Hepatocyte (in vitro differentiated cells): ENCODE data around the gene CENPC. TPM values are rescaled to one million over a fixed set of nuclear protein-coding genes. Genes with fewer than 3 reads are reported as not detected.
"Not testable (repeated sequence)": the region's sequence is repeated elsewhere in the genome, so short reads cannot be mapped to it uniquely, and the experiment has no call there.

Source experiments
- DNase-seq: peaks from one replicate; pipeline ENCODE4 v3.0.0-alpha.2; 2016; ENCODE audit warnings: low spot score
- H2AFZ ChIP-seq: fragments of 200-600 bp; sonication (generic); 2 replicates; pipeline ENCODE4 v1.6.0; 2016; ENCODE audit warnings: antibody characterized with exemption, mild to moderate bottlenecking
- H3K27ac ChIP-seq: fragments of 200-600 bp; sonication (generic); 2 replicates; pipeline ENCODE4 v1.5.1; 2016; ENCODE audit warnings: mild to moderate bottlenecking
- H3K27me3 ChIP-seq: fragments of 200-600 bp; sonication (generic); 2 replicates; pipeline ENCODE4 v1.6.1; 2016
- H3K36me3 ChIP-seq: fragments of 200-600 bp; sonication (generic); replicated peaks from 2 replicates; pipeline ENCODE4 v1.5.1; 2016; ENCODE audit warnings: low read depth; ENCODE audit not compliant: insufficient read depth
- H3K4me1 ChIP-seq: fragments of 200-600 bp; sonication (generic); 2 replicates; pipeline ENCODE4 v1.5.1; 2016; ENCODE audit warnings: mild to moderate bottlenecking, moderate library complexity; ENCODE audit not compliant: insufficient read depth
- H3K4me2 ChIP-seq: fragments of 200-600 bp; sonication (generic); 2 replicates; pipeline ENCODE4 v1.6.0; 2016
- H3K4me3 ChIP-seq: fragments of 200-600 bp; sonication (generic); 2 replicates; pipeline ENCODE4 v1.5.1; 2016; ENCODE audit warnings: mild to moderate bottlenecking
- H3K79me2 ChIP-seq: fragments of 200-600 bp; sonication (generic); 2 replicates; pipeline ENCODE4 v1.6.0; 2017; ENCODE audit warnings: mild to moderate bottlenecking
- H3K9me2 ChIP-seq: fragments of 200-600 bp; sonication (generic); replicated peaks from 2 replicates; pipeline ENCODE4 v1.6.0; 2017; ENCODE audit warnings: mild to moderate bottlenecking; ENCODE audit not compliant: insufficient read depth
- H3K9me3 ChIP-seq: fragments of 200-600 bp; sonication (generic); 2 replicates; pipeline ENCODE4 v1.5.1; 2016; ENCODE audit warnings: low read depth, mild to moderate bottlenecking
- H4K20me1 ChIP-seq: fragments of 200-600 bp; sonication (generic); 2 replicates; pipeline ENCODE4 v1.6.0; 2016; ENCODE audit warnings: mild to moderate bottlenecking; ENCODE audit not compliant: insufficient read depth, poor library complexity, severe bottlenecking
- CTCF ChIP-seq: fragments of 200-600 bp; sonication (generic); IDR thresholded peaks from 2 replicates; pipeline ENCODE4 v1.5.1; 2016; ENCODE audit warnings: antibody characterized with exemption, mild to moderate bottlenecking; ENCODE audit not compliant: poor library complexity
- EZH2 ChIP-seq: fragments of 200-600 bp; sonication (generic); IDR thresholded peaks from 2 replicates; pipeline ENCODE4 v1.6.1; 2016; ENCODE audit warnings: antibody characterized with exemption, mild to moderate bottlenecking, borderline replicate concordance
- EZH2phosphoT487 ChIP-seq: fragments of 200-600 bp; sonication (generic); IDR thresholded peaks from one replicate; pipeline ENCODE4 v1.6.1; 2018; ENCODE audit warnings: antibody characterized with exemption, mild to moderate bottlenecking, low read depth, moderate library complexity; ENCODE audit not compliant: unreplicated experiment, severe bottlenecking
- WGBS: methylation state at CpG from one replicate; pipeline ENCODE4 v1.1.6; 2016; ENCODE audit warnings: low lambda C conversion rate; ENCODE audit errors: missing lambda C conversion rate; 5-methylcytosine and 5-hydroxymethylcytosine counted together
- polyA plus RNA-seq: library from polyadenylated mRNA; unstranded; fragments of >200 nt; fragmentation: Nextera tagmentation; extraction: Ambion mirVana; gene quantifications from 2 replicates; pipeline ENCODE4 v1.2.1, GENCODE V29; 2016
- total RNA-seq: library from RNA; depleted of rRNA; stranded (reverse); fragments of >200 nt; gene quantifications from 2 replicates; pipeline ENCODE4 v1.2.3, GENCODE V29; 2014

The CENPC gene
- total and polyA plus RNA-seq, 2 experiments from 2014 or later: 11.2 to 20.8 TPM

DNA sequence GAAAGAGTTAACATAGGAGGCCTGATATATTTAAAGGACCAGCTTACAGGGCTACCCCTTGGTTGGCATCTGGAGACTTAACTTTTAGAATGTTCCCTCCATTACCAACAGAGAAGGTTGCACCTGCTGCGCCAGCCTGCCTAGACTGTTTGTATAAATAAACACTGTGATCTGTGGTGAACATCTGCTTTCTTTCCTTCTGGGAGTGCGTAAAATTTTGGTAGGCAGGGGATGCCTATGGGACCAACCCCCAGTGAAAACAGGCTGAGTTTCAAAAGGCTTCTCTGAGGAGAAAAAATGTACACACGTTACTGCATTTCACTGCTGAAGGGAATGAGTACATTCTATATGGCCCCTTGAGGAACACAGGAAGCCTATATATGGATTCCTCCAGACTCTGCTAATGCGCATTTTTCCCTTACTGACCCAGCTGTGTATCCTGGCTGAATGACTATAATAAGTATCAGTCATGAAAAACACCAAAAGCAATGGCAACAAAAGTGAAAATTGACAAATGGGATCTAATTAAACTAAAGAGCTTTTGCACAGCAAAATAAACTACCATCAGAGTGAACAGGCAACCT, 13.8 kb downstream of the CENPC start:
- H3K79me2 ChIP-seq: peaks cover 10% of the 10 kb centered on the region
- H3K9me2 ChIP-seq: no peaks in the 10 kb centered on the region
- no peak overlapping the region for H3K4me3 ChIP-seq
- peaks cover 2% of the 10 kb centered on the region for H3K36me3 ChIP-seq
- H3K9me3 ChIP-seq: no peaks in the 10 kb centered on the region
- H3K4me2 ChIP-seq: no peak overlapping the region
- H3K27ac ChIP-seq: no peak overlapping the region
- no peaks in the 10 kb centered on the region for H3K27me3 ChIP-seq
- H3K4me1 ChIP-seq: no peaks in the 10 kb centered on the region
- no peak overlapping the region for H2AFZ ChIP-seq
- WGBS: 87% methylated on average over 4 of the region's 4 CpGs
- no peak for DNase-seq
- H4K20me1 ChIP-seq: no peaks in the 10 kb centered on the region
- TF ChIP-seq EZH2: no peak
- no peak for TF ChIP-seq EZH2phosphoT487
- TF ChIP-seq CTCF: no peak

DNA sequence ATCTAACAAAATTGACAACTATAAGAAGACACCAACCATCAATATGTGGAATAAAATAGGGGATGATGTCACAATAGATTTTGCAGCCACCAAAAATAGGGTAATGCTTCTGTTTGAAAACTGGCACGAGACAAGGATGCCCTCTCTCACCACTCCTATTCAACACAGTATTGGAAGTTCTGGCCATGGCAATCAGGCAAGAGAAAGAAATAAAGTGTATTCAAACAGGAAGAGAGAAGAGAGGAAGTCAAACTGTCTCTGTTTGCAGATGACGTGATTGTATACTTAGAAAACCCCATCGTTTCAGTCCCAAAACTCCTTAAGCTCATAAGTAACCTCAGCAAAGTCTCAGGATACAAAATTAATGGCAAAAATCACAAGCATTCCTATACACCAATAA, 21.2 kb downstream of the CENPC start:
- DNase-seq, H4K20me1 ChIP-seq, H3K4me2 ChIP-seq, H3K4me1 ChIP-seq, H3K4me3 ChIP-seq, H3K27ac ChIP-seq, H3K9me2 ChIP-seq, H3K27me3 ChIP-seq, H3K36me3 ChIP-seq, H2AFZ ChIP-seq, H3K9me3 ChIP-seq: not testable (repeated sequence)
- H3K79me2 ChIP-seq: peaks cover 52% of the 10 kb centered on the region
- WGBS: 98% methylated on average over 3 of the region's 3 CpGs

DNA sequence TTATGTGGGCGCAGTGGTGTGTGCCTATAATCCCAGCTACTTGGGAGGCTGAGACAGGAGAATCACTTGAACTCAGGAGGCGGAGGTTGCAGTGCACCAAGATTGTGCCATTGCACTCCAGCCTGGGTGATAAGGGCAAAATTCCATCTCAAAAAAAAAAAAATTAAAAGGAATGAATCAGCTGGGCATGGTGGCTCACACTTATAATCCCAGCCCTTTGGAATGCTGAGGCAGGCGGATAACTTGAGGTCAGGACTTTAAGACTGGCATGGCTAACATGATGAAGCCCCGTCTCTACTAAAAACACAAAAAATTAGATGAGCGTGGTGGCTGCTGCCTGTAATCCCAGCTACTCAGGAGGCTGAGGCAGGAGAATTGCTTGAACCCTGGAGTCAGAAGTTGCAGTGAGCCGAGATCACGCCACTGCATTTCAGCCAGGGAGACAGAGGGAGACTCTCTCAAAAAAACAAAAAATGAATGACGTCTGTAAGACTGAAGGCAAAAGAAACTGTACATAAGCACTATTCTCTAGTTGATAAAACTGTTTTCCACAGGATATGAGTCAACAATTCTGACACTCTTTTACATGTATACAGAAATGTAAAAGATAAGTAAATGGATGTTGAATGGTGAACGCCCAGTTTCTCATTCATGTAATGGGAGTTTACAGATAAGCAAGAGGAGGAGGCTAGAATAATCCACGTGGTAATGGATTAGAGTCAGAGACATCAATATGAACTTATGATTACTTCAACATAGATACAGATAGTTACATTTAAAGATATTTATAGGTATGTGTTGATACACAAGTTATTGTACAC, 22.2 kb downstream of the CENPC start:
- 91% methylated on average over 10 of the region's 10 CpGs for WGBS
- Histone ChIP-seq H3K36me3 (no peaks in the 10 kb centered on the region), H2AFZ (no peak overlapping the region), H3K4me2 (no peak overlapping the region), H3K9me2 (no peaks in the 10 kb centered on the region), H3K27ac (no peak overlapping the region), H3K79me2 (peaks cover 55% of the 10 kb centered on the region), H4K20me1 (no peaks in the 10 kb centered on the region), H3K4me3 (no peak overlapping the region), H3K27me3 (no peaks in the 10 kb centered on the region), H3K9me3 (no peaks in the 10 kb centered on the region), H3K4me1 (no peaks in the 10 kb centered on the region)
- TF ChIP-seq EZH2phosphoT487 (no peak), EZH2 (no peak), CTCF (no peak)
- DNase-seq: no peak

GRCh38 chr4:67522230-67522629, 23.1 kb downstream of the CENPC start:
- peaks cover 55% of the 10 kb centered on the region for H3K79me2 ChIP-seq
- no peak overlapping the region for H3K4me2 ChIP-seq
- H3K27me3 ChIP-seq: no peaks in the 10 kb centered on the region
- H2AFZ ChIP-seq: no peak overlapping the region
- no peaks in the 10 kb centered on the region for H3K9me3 ChIP-seq
- no peaks in the 10 kb centered on the region for H4K20me1 ChIP-seq
- H3K4me1 ChIP-seq: no peaks in the 10 kb centered on the region
- no peak overlapping the region for H3K4me3 ChIP-seq
- H3K9me2 ChIP-seq: no peaks in the 10 kb centered on the region
- TF ChIP-seq CTCF (no peak), EZH2 (no peak), EZH2phosphoT487 (no peak)
- H3K27ac ChIP-seq: no peak overlapping the region
- DNase-seq: no peak
- no peaks in the 10 kb centered on the region for H3K36me3 ChIP-seq
- WGBS: 68% methylated on average over 2 of the region's 2 CpGs
